ENCODE results near the gene NHERF2. TPM values are rescaled to one million over a fixed set of nuclear protein-coding genes. Genes with fewer than 3 reads are reported as not detected.

NHERF2 gene
- 1 to 10 TPM; 1.1 to 1.4 TPM for total RNA-seq

DNA sequence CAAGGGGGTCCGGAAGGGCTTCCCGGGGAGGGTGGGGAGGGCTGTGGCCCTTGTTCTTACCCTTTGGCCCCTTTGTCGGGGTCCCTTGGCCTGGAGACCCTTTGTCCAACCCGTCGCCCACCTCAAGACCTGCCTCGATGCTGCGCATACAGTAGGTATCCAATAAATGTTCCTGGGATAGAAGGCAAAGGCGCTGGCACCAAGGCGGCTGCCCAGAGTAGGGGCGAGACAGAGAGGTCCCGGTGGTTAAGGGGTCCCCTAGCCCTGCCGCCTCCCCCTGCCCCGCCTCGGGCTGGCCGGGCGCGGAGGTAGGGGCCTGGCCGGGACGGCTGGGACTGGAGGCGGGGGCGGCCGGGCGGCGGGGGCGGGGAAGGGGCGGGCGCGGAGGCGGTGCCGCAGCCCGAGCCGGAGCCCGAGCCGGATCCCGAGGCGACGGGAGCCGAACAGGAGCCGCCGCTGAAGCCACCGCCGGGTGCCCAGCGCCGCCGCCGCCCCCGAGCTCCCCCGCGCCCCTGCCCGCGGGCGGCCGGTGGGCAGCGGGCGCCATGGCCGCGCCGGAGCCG, at the start of gene NHERF2:
Gene NHERF2, plus strand, starts transcription at position 442 of the 563 bp plus-strand sequence. Its CDS starts 104 bp downstream, at position 546.
- ChIA-PET POLR2A (interaction anchor here (0.9 kb wide), 1 partner anchor 129 kb away, joined by 3 read pairs; the partner anchor contains the start of gene TRAF7), CTCF (interaction anchor here (2.8 kb wide), 1 partner anchor 114 kb away, joined by 8 read pairs; no protein-coding TSS in a partner anchor)
- no peak within 1 kb of the TSS for H3K27ac Mint-ChIP-seq
- peaks cover 26% of the 10 kb centered on the region for H3K27me3 Mint-ChIP-seq
- no peaks in the 10 kb centered on the region for H3K36me3 Mint-ChIP-seq (ENCODE audit: low read depth)
- H3K9me3 Mint-ChIP-seq: no peaks in the 10 kb centered on the region
- no peak for DNase-seq
- peaks cover 22% of the 10 kb centered on the region for H3K4me1 Mint-ChIP-seq
- peak within 1 kb of the TSS; percentile 51 for H3K4me3 Mint-ChIP-seq

DNA sequence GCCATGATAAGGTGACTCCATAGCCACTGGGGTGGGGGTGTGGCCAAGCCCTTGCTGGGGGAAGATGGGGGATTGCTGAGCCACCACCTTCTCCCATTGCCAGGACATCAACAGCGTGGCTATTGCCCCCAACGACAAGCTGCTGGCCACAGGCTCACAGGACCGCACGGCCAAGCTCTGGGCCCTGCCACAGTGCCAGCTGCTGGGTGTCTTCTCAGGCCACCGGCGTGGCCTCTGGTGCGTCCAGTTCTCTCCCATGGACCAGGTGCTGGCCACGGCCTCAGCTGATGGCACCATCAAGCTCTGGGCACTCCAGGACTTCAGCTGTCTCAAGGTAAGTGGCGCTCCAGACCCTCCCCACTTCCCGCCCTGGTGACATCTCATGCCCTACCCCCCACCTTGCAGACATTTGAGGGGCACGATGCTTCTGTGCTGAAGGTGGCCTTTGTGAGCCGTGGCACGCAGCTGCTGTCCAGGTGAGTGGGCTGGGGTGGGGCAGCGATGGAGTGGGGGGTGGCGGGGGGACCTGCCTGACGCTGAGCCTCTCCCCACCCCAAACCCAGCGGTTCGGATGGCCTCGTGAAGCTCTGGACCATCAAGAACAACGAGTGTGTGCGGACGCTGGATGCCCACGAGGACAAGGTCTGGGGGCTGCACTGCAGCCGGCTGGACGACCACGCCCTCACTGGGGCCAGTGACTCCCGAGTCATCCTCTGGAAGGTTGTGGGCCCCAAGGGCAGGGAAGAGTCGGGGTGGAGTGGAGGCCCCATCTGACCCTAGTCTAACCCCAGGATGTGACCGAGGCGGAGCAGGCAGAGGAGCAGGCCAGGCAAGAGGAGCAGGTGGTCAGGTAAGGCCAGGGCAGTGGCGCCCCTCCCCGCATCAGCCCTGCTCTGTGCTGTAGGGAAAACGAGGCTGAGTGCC, 49.5 kb upstream of the NHERF2 start:
- H3K4me3 Mint-ChIP-seq: no peak overlapping the region
- peaks cover 21% of the 10 kb centered on the region for H3K27me3 Mint-ChIP-seq
- peaks cover 6% of the 10 kb centered on the region for H3K4me1 Mint-ChIP-seq
- no peak overlapping the region for H3K27ac Mint-ChIP-seq
- ChIA-PET POLR2A (no interaction called here), CTCF (no interaction called here)
- DNase-seq: no peak
- H3K9me3 Mint-ChIP-seq: no peaks in the 10 kb centered on the region
- H3K36me3 Mint-ChIP-seq (ENCODE audit: low read depth): peaks cover 6% of the 10 kb centered on the region

DNA sequence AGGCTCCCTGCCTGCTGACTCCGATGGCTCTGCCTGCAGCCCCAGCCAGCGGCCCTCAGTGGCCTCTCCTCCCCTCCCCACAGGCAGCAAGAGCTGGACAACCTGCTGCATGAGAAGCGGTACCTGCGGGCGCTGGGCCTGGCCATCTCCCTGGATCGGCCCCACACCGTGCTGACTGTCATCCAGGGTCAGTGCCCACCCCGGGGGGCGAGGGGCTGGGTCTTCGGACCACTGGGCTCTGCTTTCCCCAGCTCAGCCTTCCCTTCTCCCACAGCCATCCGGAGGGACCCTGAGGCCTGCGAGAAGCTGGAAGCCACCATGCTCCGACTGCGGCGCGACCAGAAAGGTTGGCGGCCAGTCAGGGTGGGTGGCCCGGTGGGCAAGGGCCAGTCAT, 48.8 kb upstream of the NHERF2 start:
- H3K4me1 Mint-ChIP-seq: peaks cover 7% of the 10 kb centered on the region
- peaks cover 6% of the 10 kb centered on the region for H3K36me3 Mint-ChIP-seq (ENCODE audit: low read depth)
- H3K27me3 Mint-ChIP-seq: peaks cover 27% of the 10 kb centered on the region
- H3K9me3 Mint-ChIP-seq: no peaks in the 10 kb centered on the region
- CTCF ChIA-PET: interaction anchor here (0.8 kb wide), 1 partner anchor 13 kb away, joined by 4 read pairs; the partner anchor contains the start of gene RPS2
- no peak overlapping the region for H3K27ac Mint-ChIP-seq
- no peak overlapping the region for H3K4me3 Mint-ChIP-seq
- POLR2A ChIA-PET: no interaction called here
- DNase-seq: no peak

DNA sequence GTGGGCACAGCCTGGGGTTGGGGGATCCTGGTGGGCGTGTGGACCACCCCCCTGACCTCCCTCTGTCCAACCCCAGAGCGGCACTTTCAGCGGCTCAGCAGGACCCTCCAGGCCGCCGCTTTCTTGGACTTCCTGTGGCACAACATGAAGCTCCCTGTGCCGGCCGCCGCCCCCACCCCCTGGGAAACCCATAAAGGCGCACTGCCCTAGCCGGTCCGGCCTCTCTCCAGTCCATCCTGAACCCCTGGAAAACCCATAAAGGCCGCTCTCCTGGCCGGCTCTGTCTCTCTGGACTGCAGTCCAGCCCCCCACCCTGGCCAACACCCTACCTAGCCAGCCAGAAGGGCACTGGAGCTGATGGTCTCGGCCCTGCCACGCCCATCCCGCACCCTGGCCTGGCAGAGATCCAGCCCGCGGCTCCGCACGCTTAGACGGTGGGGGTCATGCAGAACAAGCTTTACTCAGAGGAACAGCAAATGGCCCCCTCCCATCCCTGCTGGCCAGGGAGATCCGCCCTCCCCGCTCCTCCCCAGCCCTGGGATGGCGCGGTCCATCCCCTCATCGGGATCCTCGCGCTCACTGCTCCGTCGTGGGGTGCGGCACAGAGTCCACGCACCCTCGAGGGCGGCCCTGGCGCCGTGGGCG, 48.1 kb upstream of the NHERF2 start:
- CTCF ChIA-PET: interaction anchor here (0.8 kb wide), 2 partner anchors 14 to 162 kb away, joined by 3 to 4 read pairs; partner anchors contain the start of gene RPS2
- no peaks in the 10 kb centered on the region for H3K9me3 Mint-ChIP-seq
- H3K4me1 Mint-ChIP-seq: peaks cover 9% of the 10 kb centered on the region
- H3K36me3 Mint-ChIP-seq (ENCODE audit: low read depth): peaks cover 6% of the 10 kb centered on the region
- DNase-seq: no peak
- POLR2A ChIA-PET: no interaction called here
- H3K27ac Mint-ChIP-seq: no peak overlapping the region
- H3K27me3 Mint-ChIP-seq: peaks cover 31% of the 10 kb centered on the region
- H3K4me3 Mint-ChIP-seq: no peak overlapping the region

DNA sequence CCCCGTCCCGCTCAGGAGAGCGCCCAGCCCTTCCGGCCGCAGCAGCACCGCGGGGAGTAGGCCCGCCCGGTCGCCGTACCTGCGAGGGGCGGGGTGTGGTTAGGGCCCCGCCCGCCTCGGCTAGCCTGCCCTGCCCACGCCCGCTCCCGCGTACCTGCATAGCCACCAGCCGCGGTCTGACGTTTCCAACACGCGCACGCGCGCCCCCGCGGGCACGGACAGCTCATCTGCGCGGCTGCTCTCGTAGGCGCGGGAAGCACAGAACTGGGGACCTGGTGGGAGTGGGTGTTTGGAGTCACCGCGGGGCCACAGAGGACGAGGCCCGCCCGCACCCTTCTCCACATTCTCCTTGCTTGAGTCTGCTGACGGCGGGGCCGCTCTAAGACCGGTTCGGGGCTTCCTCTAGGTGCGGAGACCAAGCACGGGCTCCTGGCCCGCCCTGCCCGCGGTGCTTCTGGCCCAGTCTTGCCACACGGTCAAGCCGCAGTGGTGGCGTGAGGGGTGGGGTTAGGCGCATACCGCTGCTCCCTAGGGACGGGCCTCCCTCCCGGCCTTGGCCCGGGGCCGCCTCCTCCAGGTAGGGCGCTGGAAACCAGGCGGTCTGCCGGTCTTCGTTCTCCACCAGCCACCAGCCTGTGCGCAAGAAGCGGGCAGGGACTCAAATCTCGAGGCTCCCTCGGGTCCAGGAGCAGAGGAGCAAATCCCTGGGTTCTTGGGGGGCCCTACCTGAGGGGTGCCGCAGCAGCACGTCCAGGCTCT, 47.3 kb upstream of the NHERF2 start:
- Mint-ChIP-seq H3K4me3 (no peak overlapping the region), H3K27ac (no peak overlapping the region), H3K4me1 (peaks cover 9% of the 10 kb centered on the region), H3K27me3 (peaks cover 31% of the 10 kb centered on the region), H3K36me3 (ENCODE audit: low read depth) (peaks cover 6% of the 10 kb centered on the region), H3K9me3 (no peaks in the 10 kb centered on the region)
- POLR2A ChIA-PET: no interaction called here
- no peak for DNase-seq
- CTCF ChIA-PET: no interaction called here

DNA sequence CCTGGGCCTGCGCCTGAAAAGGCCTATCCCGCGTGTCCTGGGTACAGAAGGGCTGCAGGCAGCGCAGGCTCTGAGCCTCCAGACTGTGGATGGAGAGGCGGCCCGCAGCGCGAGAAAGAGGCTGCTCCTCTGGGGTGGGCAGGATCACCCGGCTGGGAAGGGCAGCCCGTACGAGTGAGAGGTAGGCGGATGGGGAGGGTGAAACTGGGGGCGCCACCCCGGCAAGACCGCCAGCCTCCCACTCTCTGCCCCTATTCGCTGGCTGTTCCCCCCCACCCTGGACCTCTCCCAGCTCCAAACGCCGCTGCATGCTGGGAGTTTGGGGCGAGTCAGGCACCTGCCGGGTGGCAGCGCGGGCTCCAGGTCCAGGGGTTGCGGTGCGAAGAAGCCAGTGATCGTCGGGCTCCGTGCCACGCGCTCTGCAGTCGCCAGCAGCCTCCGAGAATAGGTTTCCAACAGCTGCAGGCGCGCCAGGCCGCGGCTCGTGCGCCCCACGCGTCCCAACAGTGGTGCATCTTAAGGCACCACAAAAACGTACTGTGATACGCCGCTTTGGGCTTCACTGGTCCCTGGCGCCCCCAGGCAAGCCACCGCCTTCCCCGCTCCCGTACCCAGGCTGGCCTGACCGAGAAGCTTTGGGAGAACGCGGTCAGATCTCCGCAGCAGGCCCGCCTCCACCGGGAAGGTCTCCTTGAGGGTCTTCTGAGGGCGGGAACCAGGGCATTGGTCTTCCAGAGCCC, 46.5 kb upstream of the NHERF2 start:
- no peak overlapping the region for H3K27ac Mint-ChIP-seq
- ChIA-PET POLR2A (no interaction called here), CTCF (interaction anchor here (1.2 to 2.0 kb wide), 2 partner anchors 9 to 24 kb away, joined by 5 to 7 read pairs; partner anchors contain the start of gene TBL3)
- H3K9me3 Mint-ChIP-seq: no peaks in the 10 kb centered on the region
- peaks cover 6% of the 10 kb centered on the region for H3K36me3 Mint-ChIP-seq (ENCODE audit: low read depth)
- peaks cover 15% of the 10 kb centered on the region for H3K4me1 Mint-ChIP-seq
- peaks cover 31% of the 10 kb centered on the region for H3K27me3 Mint-ChIP-seq
- no peak for DNase-seq
- no peak overlapping the region for H3K4me3 Mint-ChIP-seq

DNA sequence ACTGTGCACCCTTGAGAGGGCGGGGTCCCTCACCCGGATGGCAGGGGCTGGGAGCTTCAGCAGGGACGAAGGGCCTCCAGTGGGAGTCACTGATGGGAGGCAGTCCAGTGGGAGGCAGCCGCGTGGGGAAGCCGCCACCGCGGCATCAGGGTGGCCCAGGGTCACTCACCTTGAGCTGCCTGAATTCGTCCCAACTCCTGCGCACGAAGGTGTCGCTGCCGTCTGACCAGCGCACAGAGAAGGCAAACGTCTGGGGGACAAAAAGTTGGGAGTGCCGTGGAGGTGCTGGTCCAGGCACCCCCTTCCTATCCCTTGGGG, 46.0 kb upstream of the NHERF2 start:
- Mint-ChIP-seq H3K27ac (no peak overlapping the region), H3K4me1 (peaks cover 16% of the 10 kb centered on the region), H3K9me3 (no peaks in the 10 kb centered on the region), H3K27me3 (peaks cover 31% of the 10 kb centered on the region), H3K36me3 (ENCODE audit: low read depth) (peaks cover 6% of the 10 kb centered on the region), H3K4me3 (no peak overlapping the region)
- ChIA-PET POLR2A (no interaction called here), CTCF (interaction anchor here (0.7 to 2.0 kb wide), 3 partner anchors 9 to 299 kb away, joined by 5 to 7 read pairs (median 5); partner anchors contain the start of gene TBL3)
- DNase-seq: no peak

DNA sequence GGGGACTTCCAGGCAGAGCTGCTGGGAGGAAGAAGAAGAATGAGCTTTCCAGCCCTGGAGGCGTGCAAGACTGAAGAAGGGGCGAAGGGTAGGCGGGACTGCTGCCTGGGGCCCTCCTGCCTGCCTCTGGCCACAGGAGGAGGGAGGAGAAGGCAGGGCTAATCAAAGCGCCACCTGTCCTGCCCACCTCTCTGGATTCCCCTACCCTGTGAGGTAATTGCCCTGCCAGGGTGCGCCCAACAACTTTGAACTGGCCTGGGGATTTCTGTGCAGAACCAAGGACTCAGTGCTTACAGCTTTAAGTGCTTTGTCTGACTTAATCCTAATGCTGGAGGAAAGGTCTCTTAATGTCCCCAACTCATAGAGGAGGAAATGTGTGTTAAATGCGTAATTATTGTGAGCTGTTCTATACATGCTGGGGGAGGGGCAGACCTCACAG, 45.3 kb upstream of the NHERF2 start, which contains the start of gene NOXO1:
Gene NOXO1, minus strand, starts transcription at position 72 of the 439 bp plus-strand sequence. CDS start 290 bp downstream, outside the sequence.
- Mint-ChIP-seq H3K9me3 (no peaks in the 10 kb centered on the region), H3K4me1 (peaks cover 16% of the 10 kb centered on the region), H3K4me3 (no peak within 1 kb of the TSS), H3K36me3 (ENCODE audit: low read depth) (peaks cover 2% of the 10 kb centered on the region), H3K27me3 (peaks cover 31% of the 10 kb centered on the region), H3K27ac (peak within 1 kb of the TSS; percentile 31)
- CTCF ChIA-PET: interaction anchor here (0.7 to 2.0 kb wide), 5 partner anchors 10 to 299 kb away, joined by 3 to 7 read pairs (median 5); partner anchors contain the start of genes MSRB1 and TBL3
- POLR2A ChIA-PET: no interaction called here
- DNase-seq: no peak

DNA sequence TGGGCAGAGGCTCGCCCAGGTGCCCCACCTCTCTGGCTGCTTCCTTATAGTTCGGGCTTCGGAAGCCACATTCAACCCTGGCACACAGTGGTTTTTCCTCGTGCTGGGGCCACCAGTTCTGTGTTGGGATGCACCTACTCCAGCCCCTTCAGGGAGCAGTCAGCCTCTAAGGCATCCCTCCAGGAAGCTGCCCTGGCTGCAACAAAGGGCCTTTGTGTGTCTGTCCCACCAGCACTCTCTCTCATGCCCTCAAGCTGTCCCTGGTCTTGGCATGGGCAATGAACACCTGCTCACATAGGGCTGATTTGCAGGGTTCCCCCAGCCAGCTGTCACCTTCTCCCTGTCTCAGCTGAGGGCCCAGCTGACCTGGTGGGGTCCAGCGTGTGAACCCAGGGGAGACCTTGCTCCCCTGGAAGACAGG, 44.7 kb upstream of the NHERF2 start:
- no peak for DNase-seq
- peaks cover 6% of the 10 kb centered on the region for H3K36me3 Mint-ChIP-seq (ENCODE audit: low read depth)
- no peak overlapping the region for H3K4me3 Mint-ChIP-seq
- no peaks in the 10 kb centered on the region for H3K9me3 Mint-ChIP-seq
- CTCF ChIA-PET: interaction anchor here (0.9 to 2.0 kb wide), 4 partner anchors 10 to 158 kb away, joined by 3 to 7 read pairs (median 4); partner anchors contain the start of genes MSRB1 and TBL3
- POLR2A ChIA-PET: no interaction called here
- peak overlapping the region; percentile 31 for H3K27ac Mint-ChIP-seq
- peaks cover 16% of the 10 kb centered on the region for H3K4me1 Mint-ChIP-seq
- H3K27me3 Mint-ChIP-seq: peaks cover 31% of the 10 kb centered on the region

DNA sequence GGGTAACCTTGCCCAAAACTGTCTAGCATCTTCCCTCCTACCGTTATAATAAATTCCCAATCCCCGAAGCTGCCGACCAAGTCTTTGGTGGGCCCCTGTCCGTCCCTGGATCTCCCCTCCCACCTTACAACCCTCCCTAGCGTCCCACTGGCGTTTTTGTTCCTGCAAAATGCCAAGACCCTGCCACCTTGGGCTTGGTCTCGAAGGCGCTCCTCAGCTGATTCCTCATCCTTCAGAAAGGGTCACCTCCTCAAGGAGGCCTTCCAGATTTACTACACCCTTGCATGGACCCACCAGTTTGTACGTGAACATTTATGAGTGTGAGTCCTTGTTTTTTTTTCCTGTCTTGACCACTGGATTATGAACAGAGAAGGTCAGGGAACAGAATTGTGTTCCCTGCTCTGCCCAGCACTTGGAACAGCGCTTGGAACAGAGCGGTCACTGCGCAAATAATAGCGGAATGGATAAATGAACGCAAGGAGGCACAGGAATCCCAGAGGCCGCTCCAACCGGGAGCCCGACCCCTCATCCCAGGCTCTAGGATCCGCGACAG, 43.6 kb upstream of the NHERF2 start:
- Mint-ChIP-seq H3K36me3 (ENCODE audit: low read depth) (peaks cover 6% of the 10 kb centered on the region), H3K4me1 (peaks cover 16% of the 10 kb centered on the region), H3K27me3 (peaks cover 33% of the 10 kb centered on the region), H3K9me3 (no peaks in the 10 kb centered on the region), H3K27ac (peak overlapping the region; percentile 73), H3K4me3 (peak overlapping the region; percentile 80)
- ChIA-PET POLR2A (no interaction called here), CTCF (interaction anchor here (1.0 to 1.4 kb wide), 3 partner anchors 11 to 157 kb away, joined by 3 to 4 read pairs (median 3); partner anchors contain the start of gene TBL3)
- no peak for DNase-seq
